CD4-positive, CD25-positive, alpha-beta regulatory T cell (primary cell): ENCODE data around the gene SST. TPM values are rescaled to one million over a fixed set of nuclear protein-coding genes. Genes with fewer than 3 reads are reported as not detected.

Source experiments
- ATAC-seq, 2 donors: fragments of 150-1000 bp; cut with Tn5 transposase; one replicate each; pipeline ENCODE4 v1.10.0; 2021; ENCODE audit warnings: low read depth in 2 of 2, moderate number of reproducible peaks in 2 of 2, moderate library complexity in 1 of 2
- DNase-seq, 3 donors: peaks; one replicate each; pipeline versions ENCODE4 v3.0.0 to v3.0.0-alpha.2; 2012 to 2022; ENCODE audit warnings: mixed read lengths in 1 of 3
- H3K27ac ChIP-seq: one replicate; pipeline ENCODE4 v1.7.0; 2013; ENCODE audit warnings: mild to moderate bottlenecking, low read length; ENCODE audit not compliant: insufficient read depth, poor library complexity, severe bottlenecking
- H3K27me3 ChIP-seq: one replicate; pipeline ENCODE4 v1.7.0; 2013; ENCODE audit warnings: low read length; ENCODE audit not compliant: control insufficient read depth, insufficient read depth
- H3K36me3 ChIP-seq: one replicate; pipeline ENCODE4 v1.7.0; 2013; ENCODE audit warnings: mild to moderate bottlenecking, low read length, moderate library complexity; ENCODE audit not compliant: control insufficient read depth, insufficient read depth
- H3K4me1 ChIP-seq: 2 replicates; pipeline ENCODE4 v1.7.0; 2013; ENCODE audit warnings: mild to moderate bottlenecking, low read length; ENCODE audit not compliant: insufficient read depth, control insufficient read depth, poor library complexity, severe bottlenecking
- H3K4me3 ChIP-seq: one replicate; pipeline ENCODE4 v1.7.0; 2013; ENCODE audit warnings: low read depth, mild to moderate bottlenecking, low read length, moderate library complexity
- H3K9me3 ChIP-seq, 2 experiments: 1 replicate in 1 of 2; 2 replicates in 1 of 2; pipeline ENCODE4 v1.7.0; 2013; ENCODE audit warnings: low read length in 2 of 2, mild to moderate bottlenecking in 1 of 2, moderate library complexity in 1 of 2; ENCODE audit not compliant: control insufficient read depth in 2 of 2
- H3K27ac Mint-ChIP-seq, 3 donors: one replicate each; pipeline ENCODE4 v1.8.0; 2020 to 2022; ENCODE audit warnings: mild to moderate bottlenecking in 3 of 3, mixed read lengths in 3 of 3, moderate library complexity in 2 of 3
- H3K27me3 Mint-ChIP-seq: one replicate; pipeline ENCODE4 v1.8.0; 2022; ENCODE audit warnings: mild to moderate bottlenecking, mixed read lengths
- H3K36me3 Mint-ChIP-seq: one replicate; pipeline ENCODE4 v1.8.0; 2020; ENCODE audit warnings: mixed read lengths
- H3K4me1 Mint-ChIP-seq, 4 donors: one replicate each; pipeline ENCODE4 v1.8.0; 2020 to 2022; ENCODE audit warnings: mixed read lengths in 4 of 4, mild to moderate bottlenecking in 1 of 4
- H3K4me3 Mint-ChIP-seq, 4 donors: one replicate each; pipeline ENCODE4 v1.8.0; 2020 to 2022; ENCODE audit warnings: mild to moderate bottlenecking in 4 of 4, mixed read lengths in 4 of 4, moderate library complexity in 3 of 4
- H3K9me3 Mint-ChIP-seq, 7 donors: one replicate each; pipeline ENCODE4 v1.8.0; 2020 to 2022; ENCODE audit warnings: mixed read lengths in 7 of 7, mild to moderate bottlenecking in 3 of 7, moderate library complexity in 2 of 7
- polyA plus RNA-seq, 4 donors: library from polyadenylated mRNA; unstranded; fragments of 300-500 nt; fragmentation: Illumina TruSeq; gene quantifications; one replicate each; pipeline ENCODE4 v1.2.3, GENCODE V29; 2021
- total RNA-seq: library from RNA; stranded (reverse); gene quantifications from one replicate; pipeline ENCODE4 v1.2.3, GENCODE V29; 2022

Gene SST
- total and polyA plus RNA-seq, 5 donors from 2014 or later, result not detected

DNA sequence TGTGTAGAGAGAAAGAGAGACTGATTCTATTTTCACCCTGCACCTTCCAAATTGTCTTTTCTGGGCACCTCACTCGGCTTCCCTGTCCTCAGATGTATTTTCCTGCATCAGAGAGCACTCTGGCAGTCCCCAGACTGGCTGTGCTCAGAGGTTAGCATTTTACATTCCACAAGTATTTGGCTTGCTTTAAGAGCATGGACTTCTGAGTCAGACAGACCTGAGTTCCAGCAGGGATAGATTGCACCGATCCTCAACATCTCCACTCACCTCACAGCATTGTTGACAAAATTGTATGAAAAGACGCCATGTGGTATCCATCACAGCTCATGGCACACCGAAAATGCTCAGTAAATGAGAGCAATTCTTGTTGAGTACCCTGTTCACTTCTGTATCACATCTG lies 45.6 kb downstream of the SST start:
- H3K4me3 ChIP-seq, result no peak overlapping the region
- DNase-seq, result no peak
- H3K9me3 ChIP-seq, result no peaks in the 10 kb centered on the region
- H3K4me3 Mint-ChIP-seq, result no peak overlapping the region
- H3K4me1 ChIP-seq, result no peaks in the 10 kb centered on the region
- H3K36me3 Mint-ChIP-seq, result no peaks in the 10 kb centered on the region
- no peaks in the 10 kb centered on the region for H3K4me1 Mint-ChIP-seq
- H3K27me3 Mint-ChIP-seq, result peaks cover 18% of the 10 kb centered on the region
- ATAC-seq, result no peak
- no peaks in the 10 kb centered on the region for H3K36me3 ChIP-seq
- peaks cover 17% of the 10 kb centered on the region for H3K27me3 ChIP-seq
- H3K9me3 Mint-ChIP-seq, result no peaks in the 10 kb centered on the region
- H3K27ac ChIP-seq, result no peak overlapping the region
- no peak overlapping the region for H3K27ac Mint-ChIP-seq

DNA sequence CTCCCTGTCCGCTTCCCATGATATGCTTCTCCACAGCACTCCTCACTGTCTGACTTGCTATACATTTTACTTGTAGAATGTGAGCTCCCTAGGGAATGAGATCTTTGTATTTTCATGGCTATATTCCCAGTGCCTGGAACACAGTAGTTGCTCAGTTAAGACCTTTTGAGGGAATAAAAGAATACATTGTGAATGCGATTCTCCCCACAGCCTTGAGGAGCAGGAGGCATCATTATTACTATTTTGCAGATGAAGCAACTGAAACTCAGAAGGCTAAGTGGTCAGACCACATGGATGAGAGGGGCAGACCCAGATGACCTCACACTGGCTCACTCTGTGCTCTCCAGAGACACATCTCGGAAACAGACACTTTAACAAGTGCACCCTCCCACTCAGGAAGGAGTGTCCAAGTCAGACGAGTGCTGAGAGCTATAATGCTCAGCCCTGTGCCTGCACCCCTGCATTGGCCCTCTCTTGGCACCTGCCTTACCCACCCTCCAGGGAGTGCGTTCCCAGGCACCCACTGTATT lies 46.8 kb downstream of the SST start:
- H3K4me3 ChIP-seq, result no peak overlapping the region
- no peaks in the 10 kb centered on the region for H3K36me3 Mint-ChIP-seq
- ATAC-seq, result no peak

DNA sequence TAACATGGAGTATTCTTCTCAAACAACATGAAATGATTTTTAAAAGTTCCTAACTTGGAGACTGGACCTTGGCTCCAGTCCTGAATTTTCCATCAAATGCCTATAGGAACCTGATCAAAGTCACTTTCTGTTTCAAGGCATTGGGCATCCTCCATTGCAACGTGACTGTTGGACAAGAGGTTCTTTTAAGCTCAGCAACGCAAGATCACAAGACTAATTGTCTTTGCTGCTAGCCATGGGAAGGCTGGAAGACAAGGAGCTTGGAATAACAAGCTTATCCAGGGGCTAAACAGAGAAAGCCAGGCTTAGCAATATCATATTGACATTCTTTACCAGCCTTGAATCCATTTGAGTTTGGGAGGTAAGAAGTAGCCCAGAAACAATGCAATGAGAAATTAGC lies 48.3 kb downstream of the SST start:
- DNase-seq, result no peak
- peaks cover 17% of the 10 kb centered on the region for H3K27me3 ChIP-seq
- no peaks in the 10 kb centered on the region for H3K36me3 ChIP-seq
- no peaks in the 10 kb centered on the region for H3K4me1 Mint-ChIP-seq
- peaks cover 24% of the 10 kb centered on the region for H3K27me3 Mint-ChIP-seq
- H3K4me3 Mint-ChIP-seq, result no peak overlapping the region
- no peak overlapping the region for H3K27ac ChIP-seq
- no peak for ATAC-seq
- H3K9me3 ChIP-seq, result no peaks in the 10 kb centered on the region
- H3K27ac Mint-ChIP-seq, result no peak overlapping the region
- no peak overlapping the region for H3K4me3 ChIP-seq
- no peaks in the 10 kb centered on the region for H3K4me1 ChIP-seq
- H3K9me3 Mint-ChIP-seq, result no peaks in the 10 kb centered on the region
- no peaks in the 10 kb centered on the region for H3K36me3 Mint-ChIP-seq

More for the DNA sequence above, 46.8 kb downstream of the SST start:
- Histone ChIP-seq H3K36me3 (no peaks in the 10 kb centered on the region), H3K4me1 (no peaks in the 10 kb centered on the region), H3K27me3 (peaks cover 17% of the 10 kb centered on the region), H3K9me3 (no peaks in the 10 kb centered on the region), H3K27ac (no peak overlapping the region)
- Mint-ChIP-seq H3K4me3 (no peak overlapping the region), H3K27ac (no peak overlapping the region), H3K4me1 (no peaks in the 10 kb centered on the region), H3K9me3 (no peaks in the 10 kb centered on the region), H3K27me3 (peaks cover 24% of the 10 kb centered on the region)
- DNase-seq, result no peak

- Mint-ChIP-seq H3K27me3 (peaks cover 13% of the 10 kb centered on the region), H3K4me3 (no peak overlapping the region), H3K9me3 (peaks cover 0 to under 1% (median 0%) of the 10 kb centered on the region in 7 donors), H3K36me3 (no peaks in the 10 kb centered on the region), H3K4me1 (no peaks in the 10 kb centered on the region), H3K27ac (no peak overlapping the region)
- H3K4me3 ChIP-seq, result no peak overlapping the region
- H3K9me3 ChIP-seq, result no peaks in the 10 kb centered on the region
- ATAC-seq (no peak), DNase-seq (no peak)
- H3K4me1 ChIP-seq, result no peaks in the 10 kb centered on the region
- no peak overlapping the region for H3K27ac ChIP-seq
- H3K36me3 ChIP-seq, result no peaks in the 10 kb centered on the region
- H3K27me3 ChIP-seq, result peaks cover 12% of the 10 kb centered on the region
Measured at GRCh38 chr3:187619461-187619860, 50.7 kb downstream of the SST start.

Other genes with a start within 250 kb of the SST start
- not detected for gene RTP2, start 32.2 kb upstream of the SST start, total RNA-seq
- not detected for gene RTP2, start 32.2 kb upstream of the SST start, polyA plus RNA-seq
- 39.6 TPM for gene BCL6, start 75.1 kb upstream of the SST start, total RNA-seq
- gene BCL6, start 75.1 kb upstream of the SST start, polyA plus RNA-seq, result 1 to 10 TPM; 1.8 to 3.4 (median 2.5) TPM